Measurements from ENCODE around the gene RHO. TPM values are rescaled to one million over a fixed set of nuclear protein-coding genes. Genes with fewer than 3 reads are reported as not detected.

The RHO gene
- total RNA-seq, 3 donors from 2014 or later, result not detected

DNA sequence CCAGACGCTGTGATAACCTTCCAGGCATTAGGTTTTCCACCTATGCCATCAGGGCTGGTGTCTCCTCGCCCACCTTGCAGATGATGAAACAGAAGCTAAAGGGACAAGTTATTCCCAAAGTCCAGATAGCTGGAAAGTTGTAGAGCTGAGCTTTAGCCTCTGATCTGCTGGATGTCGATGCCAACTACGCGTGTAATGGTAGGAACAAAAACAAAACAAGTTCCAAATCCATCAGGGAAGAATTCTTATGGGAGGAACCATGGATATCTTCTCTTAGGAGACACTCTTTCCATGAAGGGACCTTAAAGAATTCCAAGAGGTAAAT lies 28.1 kb upstream of the RHO start:
- DNase-seq (no peak), ATAC-seq (no peak)
- TF ChIP-seq, protein P1, sequence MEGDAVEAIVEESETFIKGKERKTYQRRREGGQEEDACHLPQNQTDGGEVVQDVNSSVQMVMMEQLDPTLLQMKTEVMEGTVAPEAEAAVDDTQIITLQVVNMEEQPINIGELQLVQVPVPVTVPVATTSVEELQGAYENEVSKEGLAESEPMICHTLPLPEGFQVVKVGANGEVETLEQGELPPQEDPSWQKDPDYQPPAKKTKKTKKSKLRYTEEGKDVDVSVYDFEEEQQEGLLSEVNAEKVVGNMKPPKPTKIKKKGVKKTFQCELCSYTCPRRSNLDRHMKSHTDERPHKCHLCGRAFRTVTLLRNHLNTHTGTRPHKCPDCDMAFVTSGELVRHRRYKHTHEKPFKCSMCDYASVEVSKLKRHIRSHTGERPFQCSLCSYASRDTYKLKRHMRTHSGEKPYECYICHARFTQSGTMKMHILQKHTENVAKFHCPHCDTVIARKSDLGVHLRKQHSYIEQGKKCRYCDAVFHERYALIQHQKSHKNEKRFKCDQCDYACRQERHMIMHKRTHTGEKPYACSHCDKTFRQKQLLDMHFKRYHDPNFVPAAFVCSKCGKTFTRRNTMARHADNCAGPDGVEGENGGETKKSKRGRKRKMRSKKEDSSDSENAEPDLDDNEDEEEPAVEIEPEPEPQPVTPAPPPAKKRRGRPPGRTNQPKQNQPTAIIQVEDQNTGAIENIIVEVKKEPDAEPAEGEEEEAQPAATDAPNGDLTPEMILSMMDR (IDR thresholded peaks at IDR 0.05), result no peak
- intact Hi-C loops (cut with DNase I, micrococcal nuclease), result no loop called here
- no peaks in the 10 kb centered on the region for H3K36me3 ChIP-seq (ENCODE audit: low read depth)
- no peaks in the 10 kb centered on the region for H3K9me3 ChIP-seq
- H3K4me1 ChIP-seq (ENCODE audit: low read depth), result no peaks in the 10 kb centered on the region
- H3K4me3 ChIP-seq, result no peak overlapping the region

DNA sequence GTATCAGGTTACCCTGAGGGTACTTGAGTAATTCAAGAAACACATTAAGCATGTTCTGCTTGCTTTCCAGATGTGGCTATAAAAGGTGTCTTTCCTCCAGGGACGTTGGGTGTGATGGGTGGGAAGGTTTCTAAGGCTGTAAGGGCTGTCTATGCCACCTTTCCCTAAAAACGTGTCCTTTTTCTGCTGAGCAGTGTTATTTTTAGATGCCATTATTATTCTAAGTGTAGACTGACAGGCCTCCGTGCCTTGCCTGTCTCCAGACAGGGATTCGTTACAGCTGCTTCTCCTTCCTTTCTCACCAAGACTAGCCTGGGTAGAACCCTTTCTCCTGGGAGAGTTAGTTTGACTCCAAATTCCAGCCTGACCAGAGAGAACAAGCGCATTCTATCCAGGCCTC lies 26.8 kb upstream of the RHO start:
- no peak for DNase-seq
- H3K9me3 ChIP-seq, result no peaks in the 10 kb centered on the region
- no peaks in the 10 kb centered on the region for H3K36me3 ChIP-seq (ENCODE audit: low read depth)
- no peaks in the 10 kb centered on the region for H3K4me1 ChIP-seq (ENCODE audit: low read depth)
- ATAC-seq, result no peak
- intact Hi-C loops (cut with DNase I, micrococcal nuclease), result no loop called here
- no peak overlapping the region for H3K4me3 ChIP-seq
- TF ChIP-seq, protein P1 (IDR thresholded peaks at IDR 0.05), result no peak

DNA sequence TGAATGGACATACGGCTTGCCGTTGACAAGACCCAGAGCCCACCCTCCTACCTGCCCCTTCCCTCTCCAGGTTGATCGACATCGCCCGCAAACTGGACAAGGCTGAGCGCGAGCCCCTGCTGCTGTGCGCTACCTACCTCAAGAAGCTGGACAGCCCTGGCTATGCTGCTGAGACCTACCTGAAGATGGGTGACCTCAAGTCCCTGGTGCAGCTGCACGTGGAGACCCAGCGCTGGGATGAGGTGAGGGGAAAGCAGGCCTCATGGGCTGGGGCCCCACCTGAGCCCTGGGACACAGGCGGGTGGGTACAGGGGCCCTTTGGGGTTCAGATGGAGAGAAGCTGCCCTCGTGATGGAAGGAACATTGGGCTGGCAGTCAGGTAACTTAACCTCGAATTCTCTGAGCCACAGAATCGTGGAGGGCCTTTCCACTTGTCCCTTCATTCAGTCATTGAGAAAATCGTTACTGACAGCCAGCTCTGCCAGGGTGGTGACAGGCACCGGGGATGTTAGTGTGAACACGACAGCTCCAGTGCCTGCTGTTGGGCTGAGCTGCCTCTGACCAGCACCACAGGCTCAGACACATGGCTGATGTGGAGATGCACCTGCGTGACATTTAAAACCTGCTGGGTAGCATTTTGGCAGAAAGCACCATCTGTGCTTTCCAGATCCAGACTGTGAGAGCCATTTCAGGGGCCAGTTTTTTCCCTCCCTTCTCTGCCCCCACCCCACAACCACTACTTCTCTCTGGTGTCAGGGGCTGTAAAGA lies 25.6 kb upstream of the RHO start:
- Histone ChIP-seq H3K36me3 (ENCODE audit: low read depth) (no peaks in the 10 kb centered on the region), H3K9me3 (no peaks in the 10 kb centered on the region), H3K4me1 (ENCODE audit: low read depth) (no peaks in the 10 kb centered on the region), H3K4me3 (no peak overlapping the region)
- TF ChIP-seq, protein P1 (IDR thresholded peaks at IDR 0.05), result no peak
- intact Hi-C loops (cut with DNase I, micrococcal nuclease), result no loop called here
- no peak for ATAC-seq
- no peak for DNase-seq

DNA sequence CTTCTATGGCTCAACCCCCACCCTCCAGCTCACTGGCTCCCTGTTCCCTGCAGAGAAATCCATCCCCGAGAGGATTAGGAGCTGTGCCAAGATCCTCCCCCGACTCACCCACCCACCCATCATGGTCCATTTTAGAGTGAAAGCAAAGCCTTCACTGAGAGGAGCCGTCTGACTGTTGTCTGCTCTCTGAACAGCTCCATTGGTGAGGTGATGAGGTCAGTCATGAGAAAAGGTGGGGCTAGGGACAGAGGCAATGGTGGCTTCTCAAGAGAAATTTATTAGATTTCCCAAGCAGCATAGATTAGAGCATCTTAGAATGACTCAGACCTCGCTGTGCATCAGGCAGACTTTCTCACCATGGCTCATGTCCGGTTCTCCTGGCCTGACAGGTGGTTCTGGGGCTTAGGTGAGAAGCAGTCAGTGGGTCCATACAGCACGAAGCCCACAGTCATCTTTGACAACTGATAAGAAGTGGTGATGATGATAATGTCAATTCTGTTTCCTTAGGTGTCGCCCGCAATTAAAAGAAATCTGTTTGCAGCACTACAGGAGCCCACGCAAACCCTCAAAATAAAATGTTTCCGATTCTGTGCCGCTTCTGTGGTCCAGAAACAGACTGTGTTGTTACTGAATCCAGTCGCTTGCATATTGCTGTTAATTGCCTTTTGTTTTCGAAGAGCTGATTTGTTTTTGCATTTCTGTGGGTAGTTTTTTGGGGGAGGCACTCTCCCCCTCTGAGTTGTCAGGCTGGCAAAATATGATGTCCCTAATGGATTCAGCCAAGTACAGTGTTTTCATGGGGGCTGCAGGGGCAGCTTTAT lies 24.8 kb upstream of the RHO start:
- TF ChIP-seq, protein P1 (IDR thresholded peaks at IDR 0.05), result no peak
- no peaks in the 10 kb centered on the region for H3K4me1 ChIP-seq (ENCODE audit: low read depth)
- H3K4me3 ChIP-seq, result no peak overlapping the region
- intact Hi-C loops (cut with DNase I, micrococcal nuclease), result no loop called here
- no peaks in the 10 kb centered on the region for H3K9me3 ChIP-seq
- H3K36me3 ChIP-seq (ENCODE audit: low read depth), result no peaks in the 10 kb centered on the region
- no peak for DNase-seq
- no peak for ATAC-seq

DNA sequence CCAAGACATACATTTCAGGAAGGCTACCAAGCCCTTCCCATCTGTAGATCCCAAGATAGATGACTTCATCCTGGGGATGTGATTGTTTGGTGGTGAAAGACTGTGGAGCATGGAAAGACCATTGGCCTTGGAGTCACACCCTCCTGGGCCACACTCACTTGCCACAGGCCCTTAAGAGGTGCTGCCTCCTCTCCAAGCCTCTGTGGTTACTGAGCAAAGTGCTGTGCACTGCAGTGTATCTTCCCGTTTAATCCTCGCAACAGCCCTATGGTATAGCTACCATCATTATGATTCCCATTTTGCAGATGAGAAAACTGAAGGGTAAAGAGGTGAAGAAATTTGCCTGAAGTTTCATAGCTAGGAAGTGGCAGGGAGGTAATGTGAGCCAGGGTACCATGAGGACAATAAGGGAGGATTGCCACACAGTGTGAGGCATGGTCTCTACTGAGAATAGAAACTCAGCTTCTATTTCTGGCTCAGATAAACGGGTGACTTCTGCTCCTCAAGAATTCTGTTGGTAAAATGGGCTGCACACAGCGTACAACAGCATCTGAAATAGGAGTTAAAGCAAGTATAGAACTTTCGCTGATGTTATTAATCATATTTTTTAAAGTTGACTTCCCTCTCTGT lies 23.9 kb upstream of the RHO start:
- DNase-seq (no peak), ATAC-seq (no peak)
- Histone ChIP-seq H3K4me3 (no peak overlapping the region), H3K4me1 (ENCODE audit: low read depth) (no peaks in the 10 kb centered on the region), H3K36me3 (ENCODE audit: low read depth) (no peaks in the 10 kb centered on the region), H3K9me3 (no peaks in the 10 kb centered on the region)
- TF ChIP-seq, protein P1 (IDR thresholded peaks at IDR 0.05), result no peak
- intact Hi-C loops (cut with DNase I, micrococcal nuclease), result no loop called here

Data from mucosa of descending colon (tissue), 3 donors.